H9 (cell line): Measurements from ENCODE around the gene F8. TPM values are rescaled to one million over a fixed set of nuclear protein-coding genes. Genes with fewer than 3 reads are reported as not detected.
"Not testable (repeated sequence)": the region's sequence is repeated elsewhere in the genome, so short reads cannot be mapped to it uniquely, and the experiment has no call there.

Experiments
- DNase-seq: peaks from one replicate; pipeline ENCODE4 v3.0.0-alpha.2; 2017
- H2AFZ ChIP-seq: one replicate; pipeline ENCODE4 v1.6.1; 2013; ENCODE audit warnings: mild to moderate bottlenecking, low read length, control low read depth, moderate library complexity
- H2AK5ac ChIP-seq: 2 replicates; pipeline ENCODE4 v1.6.1; 2013; ENCODE audit warnings: low read length, control low read depth, mixed read lengths; ENCODE audit not compliant: insufficient read length
- H2BK120ac ChIP-seq: one replicate; pipeline ENCODE4 v1.6.1; 2013; ENCODE audit warnings: low read depth, mild to moderate bottlenecking, low read length, control low read depth, inconsistent platforms; ENCODE audit not compliant: poor library complexity, severe bottlenecking
- H2BK12ac ChIP-seq: 2 replicates; pipeline ENCODE4 v1.6.1; 2013; ENCODE audit warnings: low read length, control low read depth, mixed read lengths, low read depth; ENCODE audit not compliant: insufficient read length
- H2BK15ac ChIP-seq: 2 replicates; pipeline ENCODE4 v1.6.1; 2013; ENCODE audit warnings: low read depth, low read length, control low read depth
- H2BK20ac ChIP-seq: one replicate; pipeline ENCODE4 v1.6.1; 2013; ENCODE audit warnings: low read depth, mild to moderate bottlenecking, low read length, control low read depth, inconsistent platforms; ENCODE audit not compliant: poor library complexity, severe bottlenecking
- H2BK5ac ChIP-seq: 2 replicates; pipeline ENCODE4 v1.6.1; 2013; ENCODE audit warnings: low read length, control low read depth, mixed read lengths; ENCODE audit not compliant: insufficient read length
- H3K14ac ChIP-seq: 2 replicates; pipeline ENCODE4 v1.6.1; 2013; ENCODE audit warnings: low read length, control low read depth; ENCODE audit not compliant: insufficient read depth
- H3K18ac ChIP-seq: 2 replicates; pipeline ENCODE4 v1.6.1; 2013; ENCODE audit warnings: low read depth, mild to moderate bottlenecking, mixed read lengths, low read length, control low read depth; ENCODE audit not compliant: insufficient read length
- H3K23ac ChIP-seq: 2 replicates; pipeline ENCODE4 v1.6.1; 2013; ENCODE audit warnings: low read length, control low read depth, mixed read lengths, low read depth; ENCODE audit not compliant: insufficient read length
- H3K23me2 ChIP-seq: 2 replicates; pipeline ENCODE4 v1.6.1; 2013; ENCODE audit warnings: low read depth, mild to moderate bottlenecking, mixed read lengths, low read length, control low read depth; ENCODE audit not compliant: insufficient read length, poor library complexity, severe bottlenecking
- H3K27ac ChIP-seq: 2 replicates; pipeline ENCODE4 v1.5.1; 2013; ENCODE audit warnings: low read length, control low read depth, mixed read lengths, low read depth; ENCODE audit not compliant: insufficient read length
- H3K27me3 ChIP-seq: 2 replicates; pipeline ENCODE4 v1.6.1; 2013; ENCODE audit warnings: low read length, control low read depth, inconsistent platforms; ENCODE audit not compliant: insufficient read depth
- H3K4ac ChIP-seq: 2 replicates; pipeline ENCODE4 v1.6.1; 2013; ENCODE audit warnings: low read depth, mild to moderate bottlenecking, control low read depth, inconsistent platforms, low read length, moderate library complexity
- H3K4me1 ChIP-seq: 2 replicates; pipeline ENCODE4 v1.6.1; 2013; ENCODE audit warnings: low read length, control low read depth, inconsistent platforms; ENCODE audit not compliant: insufficient read depth
- H3K4me2 ChIP-seq: 2 replicates; pipeline ENCODE4 v1.6.1; 2013; ENCODE audit warnings: low read length, control low read depth, mixed read lengths; ENCODE audit not compliant: insufficient read length, insufficient read depth
- H3K56ac ChIP-seq: 2 replicates; pipeline ENCODE4 v1.6.1; 2013; ENCODE audit warnings: low read depth, mild to moderate bottlenecking, mixed read lengths, low read length, control low read depth; ENCODE audit not compliant: insufficient read length
- H3K79me1 ChIP-seq: 2 replicates; pipeline ENCODE4 v1.6.1; 2013; ENCODE audit warnings: low read depth, mild to moderate bottlenecking, moderate library complexity, low read length, control low read depth, inconsistent platforms; ENCODE audit not compliant: insufficient read depth, poor library complexity, severe bottlenecking
- H3K79me2 ChIP-seq: 2 replicates; pipeline ENCODE4 v1.6.1; 2013; ENCODE audit warnings: low read length, control low read depth, inconsistent platforms; ENCODE audit not compliant: insufficient read depth
- H3K9ac ChIP-seq: 2 replicates; pipeline ENCODE4 v1.6.1; 2013; ENCODE audit warnings: low read length, control low read depth, mixed read lengths; ENCODE audit not compliant: insufficient read length; ENCODE audit errors: extremely low read depth
- H3K9me3 ChIP-seq: one replicate; pipeline ENCODE4 v1.6.1; 2013; ENCODE audit warnings: low read depth, low read length, inconsistent platforms; ENCODE audit not compliant: control insufficient read depth
- H3T11ph ChIP-seq: one replicate; pipeline ENCODE4 v1.6.1; 2013; ENCODE audit warnings: mild to moderate bottlenecking, low read length, control low read depth, inconsistent platforms
- H4K20me1 ChIP-seq: one replicate; pipeline ENCODE4 v1.6.1; 2013; ENCODE audit not compliant: control insufficient read depth, insufficient read length, insufficient read depth
- H4K5ac ChIP-seq: 2 replicates; pipeline ENCODE4 v1.6.1; 2013; ENCODE audit warnings: low read depth, mild to moderate bottlenecking, mixed read lengths, low read length, control low read depth; ENCODE audit not compliant: insufficient read length
- H4K8ac ChIP-seq: replicated peaks from 2 replicates; pipeline ENCODE4 v1.6.1; 2013; ENCODE audit warnings: low read length, control low read depth, mixed read lengths, low read depth; ENCODE audit not compliant: insufficient read length
- H4K91ac ChIP-seq: 2 replicates; pipeline ENCODE4 v1.6.1; 2013; ENCODE audit warnings: low read depth, mild to moderate bottlenecking, moderate library complexity, mixed read lengths, low read length, control low read depth; ENCODE audit not compliant: insufficient read length
- H3K27ac Mint-ChIP-seq, 3 experiments: 2 replicates in 2 of 3; 3 replicates in 1 of 3; pipeline ENCODE4 v1.8.0; 2020 to 2021; ENCODE audit warnings: mixed read lengths in 3 of 3, mild to moderate bottlenecking in 1 of 3, moderate library complexity in 1 of 3
- H3K27me3 Mint-ChIP-seq: 2 replicates; pipeline ENCODE4 v1.8.0; 2021; ENCODE audit warnings: low read depth, mild to moderate bottlenecking, moderate library complexity, mixed read lengths
- H3K36me3 Mint-ChIP-seq, 3 experiments: 2 replicates in 2 of 3; 3 replicates in 1 of 3; pipeline ENCODE4 v1.8.0; 2020 to 2021; ENCODE audit warnings: low read depth in 3 of 3, mixed read lengths in 3 of 3; ENCODE audit not compliant: insufficient read depth in 1 of 3
- H3K4me1 Mint-ChIP-seq, 2 experiments: 2 replicates each; pipeline ENCODE4 v1.8.0; 2020; ENCODE audit warnings: mixed read lengths in 2 of 2
- H3K4me3 Mint-ChIP-seq, 2 experiments: 2 replicates in 1 of 2; 3 replicates in 1 of 2; pipeline ENCODE4 v1.8.0; 2020 to 2021; ENCODE audit warnings: mild to moderate bottlenecking in 2 of 2, mixed read lengths in 2 of 2, moderate library complexity in 1 of 2
- H3K9me3 Mint-ChIP-seq, 2 experiments: 2 replicates in 1 of 2; 3 replicates in 1 of 2; pipeline ENCODE4 v1.8.0; 2020; ENCODE audit warnings: mild to moderate bottlenecking in 2 of 2, mixed read lengths in 2 of 2, moderate library complexity in 1 of 2
- WGBS: extraction: QIAGEN DNeasy Blood & Tissue Kit; methylation state at CpG from one replicate; pipeline ENCODE4 v1.1.7; 2013; ENCODE audit warnings: missing lambda C conversion rate, low lambda C conversion rate, mixed read lengths; ENCODE audit not compliant: insufficient read length; ENCODE audit errors: extremely low coverage; 5-methylcytosine and 5-hydroxymethylcytosine counted together
- total RNA-seq: library from RNA; stranded (reverse); gene quantifications from 2 replicates; pipeline ENCODE4 v1.2.1, GENCODE V29; 2021

Gene F8
- total RNA-seq, 1 experiment from 2014 or later, result 3.1 TPM

DNA sequence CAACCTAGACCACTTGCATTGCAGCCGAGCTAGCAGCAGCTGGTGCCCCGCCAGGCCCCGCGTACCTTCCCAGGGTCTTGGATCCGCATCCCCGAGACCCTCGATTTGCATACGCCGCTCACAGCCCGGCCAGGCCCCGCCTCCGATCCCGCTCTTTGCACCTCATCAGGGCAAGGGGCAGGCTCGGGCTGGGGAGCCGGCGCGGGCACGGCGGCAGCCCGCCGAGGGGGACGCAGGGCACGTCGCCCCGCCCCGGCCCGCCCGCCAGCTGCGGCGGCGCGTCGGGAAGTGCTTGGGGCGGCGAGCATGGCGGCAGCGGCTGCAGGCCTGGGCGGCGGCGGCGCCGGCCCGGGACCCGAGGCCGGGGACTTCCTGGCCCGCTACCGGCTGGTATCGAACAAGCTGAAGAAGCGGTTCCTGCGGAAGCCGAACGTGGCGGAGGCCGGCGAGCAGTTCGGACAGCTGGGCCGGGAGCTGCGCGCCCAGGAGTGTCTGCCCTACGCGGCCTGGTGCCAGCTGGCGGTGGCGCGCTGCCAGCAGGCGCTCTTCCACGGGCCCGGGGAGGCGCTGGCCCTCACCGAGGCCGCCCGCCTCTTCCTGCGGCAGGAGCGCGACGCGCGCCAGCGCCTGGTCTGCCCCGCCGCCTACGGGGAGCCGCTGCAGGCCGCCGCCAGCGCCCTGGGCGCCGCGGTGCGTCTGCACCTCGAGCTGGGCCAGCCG lies 136.3 kb downstream of the F8 start, which contains the start of gene F8A1:
Gene F8A1 (plus strand): TSS at position 287 of the 720 bp plus-strand sequence. CDS start 20 bp downstream, at position 307.
- H3K4me1 Mint-ChIP-seq, H3K79me1 ChIP-seq, H2BK12ac ChIP-seq, H3K4me3 Mint-ChIP-seq, H3K79me2 ChIP-seq, H2AFZ ChIP-seq, H4K20me1 ChIP-seq, H4K91ac ChIP-seq, H2BK15ac ChIP-seq, H3K36me3 Mint-ChIP-seq, H3K27ac ChIP-seq, H3K23ac ChIP-seq, H2BK120ac ChIP-seq, H3K27me3 Mint-ChIP-seq, H3T11ph ChIP-seq, H3K4me1 ChIP-seq, H3K27ac Mint-ChIP-seq, H3K18ac ChIP-seq, H4K5ac ChIP-seq, H3K4me2 ChIP-seq, H3K27me3 ChIP-seq, H3K9ac ChIP-seq, H3K4ac ChIP-seq, H3K56ac ChIP-seq, H2AK5ac ChIP-seq, DNase-seq, H3K14ac ChIP-seq, H3K23me2 ChIP-seq, H2BK5ac ChIP-seq, H3K9me3 ChIP-seq, H2BK20ac ChIP-seq, H4K8ac ChIP-seq: not testable (repeated sequence)
- WGBS, result no CpG with 5 or more reads among the region's 91 CpGs
- peaks cover 14 to 20% of the 10 kb centered on the region in 2 experiments; a peak in 4 of 5 replicates for H3K9me3 Mint-ChIP-seq

- H2BK15ac ChIP-seq, result not testable (repeated sequence)
These were observed 137.0 kb downstream of the F8 start for GRCh38 chrX:154885549-154885948.

More at GRCh38 chrX:154885549-154885948, 137.0 kb downstream of the F8 start:
- not testable (repeated sequence) for H3K27ac Mint-ChIP-seq, H3K14ac ChIP-seq, H3K56ac ChIP-seq, H3K27ac ChIP-seq, H3K79me2 ChIP-seq, H3K9me3 ChIP-seq, H2AK5ac ChIP-seq, H3K79me1 ChIP-seq, H3K4ac ChIP-seq, H2BK120ac ChIP-seq, H3K27me3 ChIP-seq, DNase-seq, H4K5ac ChIP-seq, H3K23ac ChIP-seq, H4K8ac ChIP-seq, H3T11ph ChIP-seq, H3K4me1 ChIP-seq, H4K91ac ChIP-seq, H3K4me3 Mint-ChIP-seq, H3K4me2 ChIP-seq, H3K4me1 Mint-ChIP-seq, H2AFZ ChIP-seq, H4K20me1 ChIP-seq, H3K9ac ChIP-seq, H2BK5ac ChIP-seq, H2BK20ac ChIP-seq, H3K27me3 Mint-ChIP-seq, H3K18ac ChIP-seq, H3K36me3 Mint-ChIP-seq, H3K23me2 ChIP-seq, H2BK12ac ChIP-seq
- no CpG with 5 or more reads among the region's 14 CpGs for WGBS
- peaks cover 10 to 19% of the 10 kb centered on the region in 2 experiments; a peak in 4 of 5 replicates for H3K9me3 Mint-ChIP-seq
